HG03565 (cell line): ENCODE measurements around the gene SPECC1L.
"Not testable (repeated sequence)": the region's sequence is repeated elsewhere in the genome, so short reads cannot be mapped to it uniquely, and the experiment has no call there.

Experiments used
- ATAC-seq: cut with Tn5 transposase; IDR thresholded peaks from one replicate; pipeline ENCODE4 v1.9.1; 2021; ENCODE audit warnings: mild to moderate bottlenecking, moderate library complexity; ENCODE audit not compliant: unreplicated experiment

SPECC1L gene

GRCh38 chr22:24282401-24282800 is 11.8 kb downstream of the SPECC1L start:
- ATAC-seq = no peak

GRCh38 chr22:24284747-24285203 is 14.1 kb downstream of the SPECC1L start:
- ATAC-seq = no peak

- ATAC-seq = no peak
Measured at GRCh38 chr22:24285245-24285644, 14.6 kb downstream of the SPECC1L start.

GRCh38 chr22:24287212-24287611 is 16.6 kb downstream of the SPECC1L start:
- not testable (repeated sequence) for ATAC-seq

GRCh38 chr22:24287801-24288200 is 17.2 kb downstream of the SPECC1L start:
- not testable (repeated sequence) for ATAC-seq

GRCh38 chr22:24289114-24289513 is 18.5 kb downstream of the SPECC1L start:
- no peak for ATAC-seq

GRCh38 chr22:24289741-24290163 is 19.1 kb downstream of the SPECC1L start:
- ATAC-seq = no peak

GRCh38 chr22:24290459-24290858 is 19.8 kb downstream of the SPECC1L start:
- ATAC-seq = no peak

GRCh38 chr22:24291515-24292201 is 21.0 kb downstream of the SPECC1L start:
- no peak for ATAC-seq

- ATAC-seq = not testable (repeated sequence)
Measured at GRCh38 chr22:24292202-24292830, 21.7 kb downstream of the SPECC1L start.

- ATAC-seq = not testable (repeated sequence)
Measured at GRCh38 chr22:24294913-24295312, 24.3 kb downstream of the SPECC1L start.

- ATAC-seq = not testable (repeated sequence)
Measured at GRCh38 chr22:24298497-24299155, 28.0 kb downstream of the SPECC1L start.

- ATAC-seq = not testable (repeated sequence)
Measured at GRCh38 chr22:24300522-24300921, 29.9 kb downstream of the SPECC1L start.

GRCh38 chr22:24302591-24302990 is 32.0 kb downstream of the SPECC1L start:
- no peak for ATAC-seq

- no peak for ATAC-seq
Measured at GRCh38 chr22:24303007-24303406, 32.4 kb downstream of the SPECC1L start.

GRCh38 chr22:24304062-24304675 is 33.5 kb downstream of the SPECC1L start:
- no peak for ATAC-seq

GRCh38 chr22:24305260-24305692 is 34.6 kb downstream of the SPECC1L start:
- ATAC-seq = no peak

- no peak for ATAC-seq
Measured at GRCh38 chr22:24310969-24311368, 40.3 kb downstream of the SPECC1L start.

GRCh38 chr22:24315367-24315966 is 44.8 kb downstream of the SPECC1L start:
- no peak for ATAC-seq

GRCh38 chr22:24316264-24316663 is 45.6 kb downstream of the SPECC1L start:
- ATAC-seq = not testable (repeated sequence)

- ATAC-seq = not testable (repeated sequence)
Measured at GRCh38 chr22:24317511-24317910, 46.9 kb downstream of the SPECC1L start.
